Subcutaneous adipose tissue (tissue), 4 donors: ENCODE measurements around the gene LDB3. TPM values are rescaled to one million over a fixed set of nuclear protein-coding genes. Genes with fewer than 3 reads are reported as not detected.

Experiments
- total RNA-seq, 4 donors: library from RNA; depleted of rRNA; stranded (reverse); fragments of >200 nt; gene quantifications; one replicate each; pipeline ENCODE4 v1.1.0, GENCODE V29; 2016
- TF ChIP-seq, protein P1 (sequence below): fragments of 450-650 bp; IDR thresholded peaks from one replicate; pipeline ENCODE4 v1.5.1; 2016; ENCODE audit warnings: low read depth, mild to moderate bottlenecking, control low read depth, antibody characterized with exemption, moderate library complexity

LDB3 gene, protein sequence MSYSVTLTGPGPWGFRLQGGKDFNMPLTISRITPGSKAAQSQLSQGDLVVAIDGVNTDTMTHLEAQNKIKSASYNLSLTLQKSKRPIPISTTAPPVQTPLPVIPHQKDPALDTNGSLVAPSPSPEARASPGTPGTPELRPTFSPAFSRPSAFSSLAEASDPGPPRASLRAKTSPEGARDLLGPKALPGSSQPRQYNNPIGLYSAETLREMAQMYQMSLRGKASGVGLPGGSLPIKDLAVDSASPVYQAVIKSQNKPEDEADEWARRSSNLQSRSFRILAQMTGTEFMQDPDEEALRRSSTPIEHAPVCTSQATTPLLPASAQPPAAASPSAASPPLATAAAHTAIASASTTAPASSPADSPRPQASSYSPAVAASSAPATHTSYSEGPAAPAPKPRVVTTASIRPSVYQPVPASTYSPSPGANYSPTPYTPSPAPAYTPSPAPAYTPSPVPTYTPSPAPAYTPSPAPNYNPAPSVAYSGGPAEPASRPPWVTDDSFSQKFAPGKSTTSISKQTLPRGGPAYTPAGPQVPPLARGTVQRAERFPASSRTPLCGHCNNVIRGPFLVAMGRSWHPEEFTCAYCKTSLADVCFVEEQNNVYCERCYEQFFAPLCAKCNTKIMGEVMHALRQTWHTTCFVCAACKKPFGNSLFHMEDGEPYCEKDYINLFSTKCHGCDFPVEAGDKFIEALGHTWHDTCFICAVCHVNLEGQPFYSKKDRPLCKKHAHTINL
- total RNA-seq = 10 to 100 TPM in 1 of 4 donors, 1 to 10 TPM in 2, under 1 TPM in 1; 0.51 to 12.1 (median 2.2) TPM

GRCh38 chr10:86668297-86669165, at the start of gene LDB3:
TSS of gene LDB3 (plus strand) at chr10:86668511. CDS start at chr10:86668692, 181 bp downstream.
- TF ChIP-seq, protein P1, sequence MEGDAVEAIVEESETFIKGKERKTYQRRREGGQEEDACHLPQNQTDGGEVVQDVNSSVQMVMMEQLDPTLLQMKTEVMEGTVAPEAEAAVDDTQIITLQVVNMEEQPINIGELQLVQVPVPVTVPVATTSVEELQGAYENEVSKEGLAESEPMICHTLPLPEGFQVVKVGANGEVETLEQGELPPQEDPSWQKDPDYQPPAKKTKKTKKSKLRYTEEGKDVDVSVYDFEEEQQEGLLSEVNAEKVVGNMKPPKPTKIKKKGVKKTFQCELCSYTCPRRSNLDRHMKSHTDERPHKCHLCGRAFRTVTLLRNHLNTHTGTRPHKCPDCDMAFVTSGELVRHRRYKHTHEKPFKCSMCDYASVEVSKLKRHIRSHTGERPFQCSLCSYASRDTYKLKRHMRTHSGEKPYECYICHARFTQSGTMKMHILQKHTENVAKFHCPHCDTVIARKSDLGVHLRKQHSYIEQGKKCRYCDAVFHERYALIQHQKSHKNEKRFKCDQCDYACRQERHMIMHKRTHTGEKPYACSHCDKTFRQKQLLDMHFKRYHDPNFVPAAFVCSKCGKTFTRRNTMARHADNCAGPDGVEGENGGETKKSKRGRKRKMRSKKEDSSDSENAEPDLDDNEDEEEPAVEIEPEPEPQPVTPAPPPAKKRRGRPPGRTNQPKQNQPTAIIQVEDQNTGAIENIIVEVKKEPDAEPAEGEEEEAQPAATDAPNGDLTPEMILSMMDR = no peak

GRCh38 chr10:86628311-86628710, 40.0 kb upstream of the LDB3 start:
- TF ChIP-seq, protein P1 = no peak

DNA sequence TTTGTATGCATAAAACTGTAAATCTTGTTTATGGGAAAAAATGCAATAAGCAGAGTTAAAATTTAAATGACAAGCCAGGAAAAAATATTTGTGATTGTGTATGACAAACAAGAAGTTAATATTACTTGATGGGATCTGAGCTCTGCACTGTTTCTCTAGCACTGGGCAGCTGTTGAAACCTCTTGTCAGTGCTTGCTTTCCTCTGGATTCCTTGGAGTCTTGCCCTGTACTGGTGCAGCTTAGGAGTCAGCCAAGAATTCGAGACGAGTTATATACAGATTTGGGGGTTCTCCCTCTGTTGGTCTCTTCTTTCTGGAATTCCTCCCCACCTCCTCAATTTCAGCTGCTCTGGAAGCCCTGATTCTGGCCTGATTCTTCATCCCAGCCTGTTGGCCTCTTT, 38.2 kb upstream of the LDB3 start:
- TF ChIP-seq, protein P1 = no peak

- TF ChIP-seq, protein P1 = no peak
Observed at GRCh38 chr10:86632009-86632800, 36.1 kb upstream of the LDB3 start.

DNA sequence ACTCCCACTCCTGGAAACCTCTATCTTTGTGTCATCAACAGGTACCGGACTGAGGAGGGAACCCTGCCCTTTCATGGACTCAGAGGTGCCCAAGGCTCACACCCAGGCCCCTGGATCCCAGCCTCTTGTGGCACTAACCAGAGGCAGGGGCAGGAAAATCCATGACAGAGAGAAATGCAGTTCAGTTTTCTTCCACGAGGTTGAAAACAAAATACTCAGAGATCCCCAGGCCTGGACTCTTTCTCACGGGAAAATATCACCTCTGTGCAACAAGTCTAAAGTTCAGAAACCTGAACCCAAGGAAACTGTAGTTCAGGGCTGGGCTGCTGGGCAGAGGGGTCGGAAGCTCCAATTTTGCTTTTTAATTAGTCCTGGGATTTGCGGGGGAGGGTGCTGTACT, 35.4 kb upstream of the LDB3 start:
- TF ChIP-seq, protein P1 = no peak

GRCh38 chr10:86635402-86635801, 32.9 kb upstream of the LDB3 start:
- TF ChIP-seq, protein P1 = no peak
